ENCODE results near the gene PREX1. TPM values are rescaled to one million over a fixed set of nuclear protein-coding genes. Genes with fewer than 3 reads are reported as not detected.

Gene PREX1
- total RNA-seq, 1 experiment from 2014 or later, result 20.0 TPM

GRCh38 chr20:48578397-48579098, 249.3 kb downstream of the PREX1 start:
- TF ChIP-seq POLR2AphosphoS5 (IDR thresholded peaks at IDR 0.05; ENCODE audit: low read depth, low read length) (no peak), SIN3A (IDR thresholded peaks at IDR 0.05; ENCODE audit: borderline replicate concordance, insufficient read depth, low read depth, low read length) (no peak), TCF7L2 (IDR thresholded peaks at IDR 0.05; ENCODE audit: low read depth, low read length) (no peak), REST (IDR thresholded peaks at IDR 0.05; ENCODE audit: insufficient read depth in 1 of 2, low read depth in 2 of 2, low read length in 1 of 2) (no peak)
- TF ChIP-seq, protein P1, sequence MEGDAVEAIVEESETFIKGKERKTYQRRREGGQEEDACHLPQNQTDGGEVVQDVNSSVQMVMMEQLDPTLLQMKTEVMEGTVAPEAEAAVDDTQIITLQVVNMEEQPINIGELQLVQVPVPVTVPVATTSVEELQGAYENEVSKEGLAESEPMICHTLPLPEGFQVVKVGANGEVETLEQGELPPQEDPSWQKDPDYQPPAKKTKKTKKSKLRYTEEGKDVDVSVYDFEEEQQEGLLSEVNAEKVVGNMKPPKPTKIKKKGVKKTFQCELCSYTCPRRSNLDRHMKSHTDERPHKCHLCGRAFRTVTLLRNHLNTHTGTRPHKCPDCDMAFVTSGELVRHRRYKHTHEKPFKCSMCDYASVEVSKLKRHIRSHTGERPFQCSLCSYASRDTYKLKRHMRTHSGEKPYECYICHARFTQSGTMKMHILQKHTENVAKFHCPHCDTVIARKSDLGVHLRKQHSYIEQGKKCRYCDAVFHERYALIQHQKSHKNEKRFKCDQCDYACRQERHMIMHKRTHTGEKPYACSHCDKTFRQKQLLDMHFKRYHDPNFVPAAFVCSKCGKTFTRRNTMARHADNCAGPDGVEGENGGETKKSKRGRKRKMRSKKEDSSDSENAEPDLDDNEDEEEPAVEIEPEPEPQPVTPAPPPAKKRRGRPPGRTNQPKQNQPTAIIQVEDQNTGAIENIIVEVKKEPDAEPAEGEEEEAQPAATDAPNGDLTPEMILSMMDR (IDR thresholded peaks at IDR 0.05), result no peak

DNA sequence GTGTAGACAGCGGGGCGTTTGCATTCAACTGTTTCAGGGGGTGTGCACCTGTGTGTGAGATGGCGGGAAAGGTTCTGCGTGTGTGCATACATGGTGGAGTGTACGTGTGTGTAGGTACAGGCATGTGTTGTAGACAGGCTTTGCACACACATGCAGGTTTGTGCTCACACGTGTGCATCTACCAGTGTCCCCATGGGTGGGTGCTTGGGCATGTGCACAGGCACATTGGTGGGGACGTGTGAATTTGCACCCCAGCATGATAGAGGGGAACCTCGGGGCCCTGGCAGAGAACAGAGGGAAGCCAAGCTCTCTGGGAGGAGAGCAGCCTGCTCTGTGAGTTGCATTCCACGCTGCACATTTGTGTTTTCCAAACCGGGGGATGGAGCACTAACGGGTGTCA, 250.2 kb downstream of the PREX1 start:
- no TSS peak for BruUV-seq (replicated peaks)
- Histone ChIP-seq H3K36me3 (ENCODE audit: control insufficient read depth, insufficient read depth, low read length) (no peaks in the 10 kb centered on the region), H3K4me1 (ENCODE audit: control insufficient read depth, insufficient read depth, low read length) (no peaks in the 10 kb centered on the region), H3K27ac (ENCODE audit: low read length) (no peak overlapping the region), H3K27me3 (ENCODE audit: control insufficient read depth, insufficient read depth, low read length) (no peaks in the 10 kb centered on the region), H3K4me3 (ENCODE audit: low read depth in 2 of 2, low read length in 2 of 2) (no peak overlapping the region), H3K9me3 (ENCODE audit: control insufficient read depth, insufficient read depth, low read depth, low read length) (no peaks in the 10 kb centered on the region)
- intact Hi-C loops (cut with micrococcal nuclease; ENCODE audit: unreplicated experiment) (no loop called here), in situ Hi-C loops (cut with HindIII; ENCODE audit: low pct_unique_long_range_greater_than_20kb, low sequenced_read_pairs) (no loop called here)
- DNase-seq (ENCODE audit: low read depth, low spot score) (no peak), ATAC-seq (no peak)
- POLR2A ChIA-PET, result no interaction called here
- TF ChIP-seq REST (IDR thresholded peaks at IDR 0.05; ENCODE audit: insufficient read depth in 1 of 2, low read depth in 2 of 2, low read length in 1 of 2), result no peak
- no peak for TF ChIP-seq POLR2AphosphoS5 (IDR thresholded peaks at IDR 0.05; ENCODE audit: low read depth, low read length)
- TF ChIP-seq, protein P1 (IDR thresholded peaks at IDR 0.05), result no peak
- TF ChIP-seq SIN3A (IDR thresholded peaks at IDR 0.05; ENCODE audit: borderline replicate concordance, insufficient read depth, low read depth, low read length), result no peak
- TF ChIP-seq TCF7L2 (IDR thresholded peaks at IDR 0.05; ENCODE audit: low read depth, low read length), result no peak
- CTCF ChIA-PET, result no interaction called here

More at GRCh38 chr20:48578397-48579098, 249.3 kb downstream of the PREX1 start:
- POLR2A ChIA-PET, result no interaction called here
- H3K27ac ChIP-seq (ENCODE audit: low read length), result no peak overlapping the region
- intact Hi-C loops (cut with micrococcal nuclease; ENCODE audit: unreplicated experiment) (no loop called here), in situ Hi-C loops (cut with HindIII; ENCODE audit: low pct_unique_long_range_greater_than_20kb, low sequenced_read_pairs) (no loop called here)
- H3K36me3 ChIP-seq (ENCODE audit: control insufficient read depth, insufficient read depth, low read length), result no peaks in the 10 kb centered on the region
- BruUV-seq (replicated peaks), result no TSS peak
- no peaks in the 10 kb centered on the region for H3K27me3 ChIP-seq (ENCODE audit: control insufficient read depth, insufficient read depth, low read length)
- ATAC-seq (peak; percentile 66; the same call in 1 of the 2 replicates), DNase-seq (ENCODE audit: low read depth, low spot score) (no peak)
- H3K4me3 ChIP-seq (ENCODE audit: low read depth in 2 of 2, low read length in 2 of 2), result no peak overlapping the region
- no peaks in the 10 kb centered on the region for H3K4me1 ChIP-seq (ENCODE audit: control insufficient read depth, insufficient read depth, low read length)
- H3K9me3 ChIP-seq (ENCODE audit: control insufficient read depth, insufficient read depth, low read depth, low read length), result no peaks in the 10 kb centered on the region
- CTCF ChIA-PET, result interaction anchor here (0.8 kb wide), 1 partner anchor 157 kb away, joined by 4 read pairs; no protein-coding TSS in a partner anchor

Data from Panc1 (cell line).